Right cardiac atrium (tissue), 5 donors: ENCODE measurements around the gene NUP54. TPM values are rescaled to one million over a fixed set of nuclear protein-coding genes. Genes with fewer than 3 reads are reported as not detected.
A peak's percentile ranks its signal among the peaks of the same experiment; 100 is the strongest.

Experiments
- ATAC-seq, 2 donors: fragments of 200-7000 bp; cut with Tn5 transposase; one replicate each; pipeline versions ENCODE4 v1.8.0 to v1.9.1; 2020; ENCODE audit warnings: moderate library complexity in 2 of 2, mild to moderate bottlenecking in 1 of 2
- DNase-seq, 3 donors: peaks; one replicate each; pipeline ENCODE4 v3.0.0-alpha.2; 2020
- H3K27ac ChIP-seq: one replicate; pipeline ENCODE4 v1.5.1; 2013; ENCODE audit warnings: mild to moderate bottlenecking, low read length, control low read depth, moderate library complexity
- H3K27me3 ChIP-seq: one replicate; pipeline ENCODE4 v1.6.1; 2013; ENCODE audit not compliant: control insufficient read depth, insufficient read depth
- H3K4me1 ChIP-seq: one replicate; pipeline ENCODE4 v1.6.1; 2013; ENCODE audit warnings: low read length; ENCODE audit not compliant: control insufficient read depth, insufficient read depth
- H3K4me3 ChIP-seq: one replicate; pipeline ENCODE4 v1.5.1; 2013; ENCODE audit warnings: low read length, control low read depth
- H3K9me3 ChIP-seq: one replicate; pipeline ENCODE4 v1.6.1; 2013; ENCODE audit warnings: low read length; ENCODE audit not compliant: control insufficient read depth
- WGBS: extraction: QIAGEN DNeasy Blood & Tissue Kit; methylation state at CpG from one replicate; pipeline ENCODE4 v1.1.7; 2013; 5-methylcytosine and 5-hydroxymethylcytosine counted together
- intact Hi-C, 4 donors: fragments of 100-400 bp; cut with DNase I; formaldehyde crosslinking; loops; one replicate each; pipeline versions ENCODE4 v1.11.0 to v1.14.0; 2022 to 2023
- polyA plus RNA-seq: library from polyadenylated mRNA; stranded (reverse); fragments of 200-250 nt; gene quantifications from one replicate; pipeline ENCODE4 v1.2.3, GENCODE V29; 2013
- total RNA-seq, 4 donors: library from RNA; stranded (reverse); fragmentation: NEBNext Ultra II Directional; extraction: Animal tissue kit (Norgen Biotek cat#: 25700); gene quantifications; one replicate each; pipeline ENCODE4 v1.2.1, GENCODE V29; 2021
- donor health status: healthy with polysubstance abuse.
- donor health status: DM: no; HTN: yes; CAD: no.
- donor health status: DM: no; HTN: no; CAD: no.
- donor health status: DM: no; HTN: yes; CAD: no; lungs with severe emphysema.
- donor health status: DM: yes; HTN: yes; CAD: no.

NUP54 gene
- total and polyA plus RNA-seq, 5 donors: 11.7 to 24.9 (median 23.0) TPM

DNA sequence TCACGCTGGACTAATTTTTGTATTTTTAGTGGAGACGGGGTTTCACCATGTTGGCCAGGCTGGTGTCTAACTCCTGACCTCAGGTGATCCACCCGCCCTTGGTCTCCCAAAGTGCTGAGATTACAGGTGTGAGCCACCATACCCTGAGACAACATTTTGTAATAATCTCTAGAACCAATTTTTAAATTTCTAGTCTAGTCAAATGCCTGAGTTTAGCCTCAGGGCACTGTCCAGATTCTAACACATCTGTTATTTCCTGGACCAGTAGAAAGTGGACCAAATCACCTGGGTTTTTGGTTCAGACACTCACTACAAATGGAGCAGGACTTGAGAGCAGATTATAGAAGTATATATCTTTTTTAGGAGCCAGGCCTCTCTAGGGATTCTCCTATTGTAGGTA, 52.1 kb downstream of the NUP54 start:
- Histone ChIP-seq H3K27ac (no peak overlapping the region), H3K4me3 (no peak overlapping the region), H3K27me3 (no peaks in the 10 kb centered on the region), H3K9me3 (no peaks in the 10 kb centered on the region), H3K4me1 (no peaks in the 10 kb centered on the region)
- intact Hi-C loops: no loop called here
- no peak for ATAC-seq
- 94% methylated on average over 3 of the region's 3 CpGs for WGBS
- no peak for DNase-seq

DNA sequence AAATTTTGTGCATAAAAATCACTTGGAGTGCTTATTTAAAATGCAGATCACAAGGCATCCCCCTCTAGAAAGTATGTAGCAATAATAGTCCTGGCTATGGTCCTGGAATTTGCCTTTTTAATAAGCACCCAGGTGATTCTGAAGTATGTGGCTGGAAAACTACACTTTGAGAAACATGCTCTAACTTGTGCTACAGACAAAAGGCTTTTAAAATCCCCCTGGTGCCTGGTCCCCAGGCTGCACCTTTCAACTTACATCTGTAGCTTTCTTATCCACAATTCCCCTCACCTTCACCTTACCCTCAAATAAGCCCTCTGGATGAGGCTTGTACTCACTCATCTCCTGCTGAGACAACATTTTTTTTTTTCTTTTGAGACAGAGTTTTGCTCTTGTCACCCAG, 52.6 kb downstream of the NUP54 start:
- intact Hi-C loops: no loop called here
- no peak overlapping the region for H3K4me3 ChIP-seq
- no peaks in the 10 kb centered on the region for H3K9me3 ChIP-seq
- H3K27me3 ChIP-seq: no peaks in the 10 kb centered on the region
- no peak overlapping the region for H3K27ac ChIP-seq
- ATAC-seq (no peak), DNase-seq (no peak)
- no peaks in the 10 kb centered on the region for H3K4me1 ChIP-seq

DNA sequence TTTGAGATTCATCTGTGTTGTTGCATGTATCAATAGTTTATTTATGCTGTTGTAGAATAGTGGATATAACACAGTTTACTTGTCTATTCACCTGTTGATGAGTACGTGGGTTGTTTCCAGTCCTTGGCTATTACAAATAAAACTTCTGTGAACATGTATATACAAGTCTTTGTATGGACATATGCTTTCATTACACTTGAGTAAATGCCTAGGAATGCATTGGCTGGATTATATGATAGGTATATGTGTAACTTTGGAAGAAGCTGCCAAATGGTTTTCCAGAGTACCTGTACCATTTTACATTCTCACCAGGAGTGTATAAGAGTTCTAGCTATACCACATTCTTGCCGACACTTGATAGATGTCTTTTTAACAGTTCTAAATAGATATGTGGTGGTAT, 57.1 kb downstream of the NUP54 start:
- Histone ChIP-seq H3K27ac (no peak overlapping the region), H3K4me1 (peaks cover 3% of the 10 kb centered on the region), H3K27me3 (no peaks in the 10 kb centered on the region), H3K4me3 (no peak overlapping the region), H3K9me3 (no peaks in the 10 kb centered on the region)
- intact Hi-C loops: no loop called here
- DNase-seq (no peak), ATAC-seq (no peak)
- WGBS: 90% methylated on average over 2 of the region's 2 CpGs

DNA sequence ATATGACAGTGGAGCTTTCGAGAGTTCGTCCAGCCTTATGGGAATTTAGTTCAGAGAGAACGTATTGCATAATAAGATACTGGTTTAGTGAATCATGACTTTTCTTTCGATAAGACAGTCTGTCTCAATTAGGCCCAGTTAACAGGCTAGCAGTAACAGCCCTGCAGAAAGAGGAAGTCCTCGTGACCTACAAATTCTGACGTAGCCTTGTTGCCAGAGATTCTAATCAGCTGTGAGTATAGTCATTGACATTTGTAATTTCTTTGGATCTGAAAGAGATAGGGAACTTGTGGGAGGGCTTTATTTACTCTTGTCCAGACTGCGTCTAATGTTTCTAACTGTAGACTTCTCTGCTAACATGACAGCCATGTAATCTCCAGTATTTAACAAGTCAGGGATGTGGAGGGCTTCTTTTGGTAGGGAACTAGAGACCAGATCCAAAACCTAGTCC, 57.9 kb downstream of the NUP54 start:
- ATAC-seq: peak; percentile 69 to 73
- H3K27me3 ChIP-seq: no peaks in the 10 kb centered on the region
- intact Hi-C loops: no loop called here
- H3K4me1 ChIP-seq: peaks cover 3% of the 10 kb centered on the region
- H3K9me3 ChIP-seq: no peaks in the 10 kb centered on the region
- no peak overlapping the region for H3K4me3 ChIP-seq
- no peak overlapping the region for H3K27ac ChIP-seq
- WGBS: 26% methylated on average over 7 of the region's 7 CpGs
- no peak for DNase-seq

DNA sequence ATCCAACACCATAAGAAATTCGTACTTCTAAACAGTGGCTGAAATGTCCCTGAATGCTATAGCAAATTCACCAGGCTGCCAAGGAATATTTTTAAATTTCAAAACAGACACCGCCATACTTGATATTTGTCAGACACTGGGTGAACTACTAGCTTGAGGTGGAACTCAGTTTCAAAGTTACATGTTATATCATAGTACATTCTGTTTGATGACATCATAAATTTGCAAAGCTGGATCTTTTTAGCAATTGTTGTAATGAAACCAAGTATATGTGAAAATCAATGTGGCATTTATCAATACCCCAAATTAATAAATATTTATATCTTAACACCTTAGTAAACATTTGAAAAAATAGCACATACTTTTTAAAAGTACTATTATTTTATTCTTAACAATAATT, 59.5 kb downstream of the NUP54 start:
- intact Hi-C loops: no loop called here
- H3K27ac ChIP-seq: no peak overlapping the region

DNA sequence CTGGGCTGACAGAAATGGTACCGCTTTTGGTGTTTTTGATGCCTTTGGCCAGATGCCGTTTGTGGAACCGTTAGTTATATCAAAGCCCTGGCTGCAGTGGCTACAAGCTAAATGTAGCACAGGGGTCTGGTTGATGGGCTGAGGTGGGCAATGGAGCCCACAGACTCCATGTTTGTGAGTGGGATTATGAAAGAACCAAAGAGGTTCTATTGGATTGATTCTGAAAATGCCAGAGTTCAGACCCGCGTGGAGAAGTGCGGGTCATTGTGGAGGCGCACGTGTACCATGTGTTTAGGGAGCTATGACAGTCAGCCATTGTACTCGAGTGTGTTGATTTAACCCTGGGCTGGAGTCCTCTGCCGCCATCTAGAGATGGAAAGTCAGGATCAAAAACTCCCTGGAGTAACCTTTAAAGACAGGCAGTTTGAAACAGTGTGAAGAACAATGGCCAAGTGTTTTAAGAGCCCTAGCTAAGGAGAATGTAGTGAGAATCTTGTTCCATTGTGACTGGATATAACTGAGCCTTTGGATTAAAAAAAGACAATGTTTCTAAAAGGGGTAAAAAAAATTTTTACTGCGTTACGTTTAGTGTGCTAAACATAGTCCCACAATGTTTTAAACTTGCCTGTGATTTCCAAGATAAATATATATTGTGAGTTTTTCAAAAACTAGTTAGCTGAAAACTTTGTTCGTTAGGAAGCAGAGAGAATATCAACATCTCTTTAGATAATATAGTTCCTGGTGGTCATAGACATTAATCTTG, 61.0 kb downstream of the NUP54 start:
- ATAC-seq (peak; percentile 92), DNase-seq (peak in 2 of 3 donors; percentile 40 to 63)
- Histone ChIP-seq H3K4me3 (peak overlapping the region; percentile 16), H3K27me3 (no peaks in the 10 kb centered on the region), H3K4me1 (peaks cover 5% of the 10 kb centered on the region), H3K27ac (no peak overlapping the region), H3K9me3 (no peaks in the 10 kb centered on the region)
- WGBS: 20% methylated on average over 13 of the region's 13 CpGs
- intact Hi-C loops: no loop called here

More for the DNA sequence above, 59.5 kb downstream of the NUP54 start:
- Histone ChIP-seq H3K4me3 (no peak overlapping the region), H3K9me3 (no peaks in the 10 kb centered on the region), H3K27me3 (no peaks in the 10 kb centered on the region), H3K4me1 (peaks cover 5% of the 10 kb centered on the region)
- 87% methylated on average over 2 of the region's 2 CpGs for WGBS
- no peak for ATAC-seq
- no peak for DNase-seq

DNA sequence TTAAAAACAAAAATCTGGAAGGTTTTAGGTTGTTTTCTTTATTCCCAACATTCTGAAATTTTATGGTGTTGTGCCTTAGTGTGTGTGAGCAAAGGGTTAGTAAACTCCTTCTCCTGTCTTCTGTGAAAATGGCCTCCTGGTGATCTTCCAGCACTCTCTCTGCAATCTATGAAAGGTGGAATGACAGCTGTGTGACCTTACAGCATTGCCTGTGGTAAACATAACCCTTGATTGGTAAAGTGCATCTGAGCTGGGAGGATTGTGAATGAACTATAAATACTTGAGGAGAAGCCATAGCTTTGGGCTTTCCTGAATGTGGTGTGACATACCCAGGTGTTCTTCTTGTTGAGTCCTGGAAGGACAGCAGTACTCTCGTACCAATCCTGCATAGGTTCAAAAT, 63.7 kb downstream of the NUP54 start:
- DNase-seq (no peak), ATAC-seq (no peak)
- Histone ChIP-seq H3K27me3 (no peaks in the 10 kb centered on the region), H3K9me3 (no peaks in the 10 kb centered on the region), H3K4me1 (peaks cover 5% of the 10 kb centered on the region), H3K4me3 (no peak overlapping the region), H3K27ac (no peak overlapping the region)
- intact Hi-C loops: no loop called here
- WGBS: 66% methylated on average over 1 of the region's 1 CpG

DNA sequence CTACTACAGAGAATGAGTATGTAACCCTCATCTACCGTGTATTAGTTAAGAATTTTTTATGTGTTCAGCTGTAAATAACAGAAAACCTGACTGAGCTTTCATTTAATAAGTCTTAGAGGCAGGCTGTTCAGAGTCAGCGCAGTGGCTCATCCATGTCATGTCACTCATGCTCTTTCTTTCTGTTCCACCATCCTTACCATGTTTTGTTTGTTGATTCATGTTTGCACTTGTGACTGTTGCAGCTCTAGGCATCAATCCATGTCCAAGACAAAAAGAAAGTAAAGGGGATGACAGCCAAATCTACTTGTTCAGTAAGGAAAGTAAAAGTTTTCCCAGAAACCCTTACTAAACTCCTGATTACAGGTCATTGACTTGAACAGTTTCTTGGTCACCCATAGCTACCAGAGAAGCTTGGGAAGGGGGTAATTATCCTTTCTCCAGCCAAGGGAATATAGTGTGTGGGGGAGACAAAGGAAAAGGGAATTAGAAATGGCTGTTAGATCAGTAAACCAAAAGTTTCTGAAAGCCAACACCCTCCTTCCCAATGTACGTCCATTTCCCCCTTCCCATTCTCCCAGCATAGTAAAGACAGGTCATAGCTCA, 64.7 kb downstream of the NUP54 start:
- Histone ChIP-seq H3K27me3 (no peaks in the 10 kb centered on the region), H3K4me1 (peaks cover 5% of the 10 kb centered on the region), H3K9me3 (no peaks in the 10 kb centered on the region), H3K27ac (no peak overlapping the region), H3K4me3 (no peak overlapping the region)
- intact Hi-C loops: no loop called here
- DNase-seq (no peak), ATAC-seq (no peak)
- WGBS: 84% methylated on average over 3 of the region's 3 CpGs

DNA sequence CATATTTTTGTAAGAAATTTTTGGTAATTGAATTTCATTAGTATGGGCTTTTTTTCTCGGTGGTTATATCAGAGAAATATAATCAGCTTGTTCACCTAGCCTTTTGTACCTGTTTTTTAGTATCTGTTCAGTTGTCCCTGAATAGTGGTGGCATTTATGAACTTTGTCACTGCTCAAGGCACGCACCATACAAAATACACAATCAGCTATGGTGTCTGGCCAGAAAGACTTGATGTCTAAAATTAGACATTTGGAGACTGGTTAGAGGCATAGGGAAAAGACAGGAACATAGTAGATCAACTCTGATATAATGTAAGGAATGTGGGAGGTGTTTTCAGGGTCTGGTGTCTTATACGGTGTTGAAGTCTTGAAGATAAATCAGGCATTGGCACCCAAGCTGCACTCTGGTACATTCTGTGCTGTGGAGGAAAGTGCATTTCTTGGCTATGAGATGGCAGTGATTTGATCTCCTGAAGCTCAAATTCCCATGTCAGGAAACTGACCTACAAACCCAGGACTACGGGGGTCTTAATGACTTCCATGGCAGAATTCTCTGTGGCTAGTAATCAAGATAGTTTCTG, 70.1 kb downstream of the NUP54 start:
- 41% methylated on average over 4 of the region's 4 CpGs for WGBS
- ATAC-seq (peak in 1 of 2 donors; percentile 27), DNase-seq (no peak)
- peak overlapping the region; percentile 30 for H3K27ac ChIP-seq
- H3K4me3 ChIP-seq: no peak overlapping the region
- H3K27me3 ChIP-seq: no peaks in the 10 kb centered on the region
- no peaks in the 10 kb centered on the region for H3K9me3 ChIP-seq
- H3K4me1 ChIP-seq: no peaks in the 10 kb centered on the region
- intact Hi-C loops: no loop called here

DNA sequence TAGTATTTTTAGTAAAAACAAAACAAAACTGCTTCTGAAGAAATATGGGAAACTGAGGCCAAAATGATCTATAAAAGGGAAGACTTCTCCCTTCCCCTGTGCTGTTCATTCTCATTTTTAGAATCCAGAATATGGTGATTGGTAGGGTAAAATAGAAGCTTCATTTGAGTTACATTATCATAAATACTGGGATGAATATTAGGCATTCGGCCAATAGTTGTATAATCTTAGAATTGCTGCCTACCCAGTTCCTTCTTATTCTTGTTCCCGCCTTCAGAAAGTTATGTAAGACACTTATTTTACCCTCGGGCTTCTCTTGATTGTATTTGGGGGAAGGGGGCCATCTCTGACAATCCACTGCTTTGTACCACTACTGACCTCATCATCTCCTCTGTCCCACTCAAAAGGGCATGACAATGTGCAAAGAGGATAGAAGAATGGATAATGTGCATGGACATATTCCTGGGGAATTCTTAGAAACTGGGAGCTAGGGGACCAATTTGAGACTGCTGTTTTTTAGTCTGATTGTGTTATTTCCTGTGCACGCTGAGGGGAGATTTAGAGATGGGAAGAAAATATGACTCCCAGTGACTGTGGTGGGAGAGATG, 73.1 kb downstream of the NUP54 start:
- DNase-seq: no peak
- Histone ChIP-seq H3K27ac (peak overlapping the region; percentile 57), H3K27me3 (no peaks in the 10 kb centered on the region), H3K4me1 (no peaks in the 10 kb centered on the region), H3K9me3 (no peaks in the 10 kb centered on the region), H3K4me3 (peak overlapping the region; percentile 53)
- intact Hi-C loops: no loop called here
- ATAC-seq: no peak
- 39% methylated on average over 4 of the region's 4 CpGs for WGBS

DNA sequence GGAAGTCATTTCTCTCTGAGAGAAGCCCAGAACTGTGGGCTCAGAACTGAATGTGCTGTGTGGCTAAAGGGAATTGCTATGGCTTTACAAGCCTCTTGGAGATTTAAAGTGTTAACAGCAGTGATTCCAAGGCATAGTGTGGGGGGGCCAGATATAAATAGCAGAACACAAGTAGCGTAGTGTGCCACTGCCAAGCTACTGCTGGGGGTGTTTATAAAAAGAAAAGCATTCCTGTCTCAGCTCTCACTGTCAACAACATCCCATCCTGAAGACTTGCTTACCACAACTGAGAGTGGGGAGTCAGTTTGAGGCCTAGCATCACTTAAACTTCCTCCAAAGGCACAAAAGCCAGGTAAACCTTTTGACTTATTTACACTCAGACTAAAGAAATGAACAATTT, 73.7 kb downstream of the NUP54 start, which contains the start of gene ART3:
Gene ART3 (plus strand): TSS at position 242 of the 400 bp plus-strand sequence. CDS start 1,181 bp downstream, outside the sequence.
- 24% methylated on average over 1 of the region's 1 CpG for WGBS
- H3K4me3 ChIP-seq: peak within 1 kb of the TSS; percentile 53
- H3K27ac ChIP-seq: peak within 1 kb of the TSS; percentile 72
- H3K9me3 ChIP-seq: no peaks in the 10 kb centered on the region
- ATAC-seq (peak; percentile 82 to 91), DNase-seq (no peak)
- intact Hi-C loops: no loop called here
- no peaks in the 10 kb centered on the region for H3K27me3 ChIP-seq
- H3K4me1 ChIP-seq: no peaks in the 10 kb centered on the region
